ENCODE measurements around the gene CAB39L.

CAB39L gene

DNA sequence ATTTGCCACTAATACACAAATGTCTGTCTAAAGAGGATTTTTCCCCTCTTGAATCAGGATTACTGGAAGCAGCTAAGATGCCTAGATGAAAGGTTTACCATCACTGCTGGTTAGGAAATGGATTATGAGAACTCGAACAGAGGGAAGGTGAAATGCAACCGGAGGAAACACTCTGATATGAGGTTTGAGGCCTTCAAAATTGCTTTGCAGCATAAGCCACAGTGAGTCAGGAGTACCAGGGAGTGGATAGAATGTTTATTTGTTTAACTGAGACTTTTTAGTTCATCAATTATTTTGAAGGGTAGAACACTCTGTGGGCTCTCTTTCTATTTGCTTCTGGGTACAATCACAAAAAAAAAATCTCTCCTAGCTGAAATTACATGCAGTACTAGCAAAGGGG, 178.0 kb downstream of the CAB39L start:
- no peak for FAIRE-seq

DNA sequence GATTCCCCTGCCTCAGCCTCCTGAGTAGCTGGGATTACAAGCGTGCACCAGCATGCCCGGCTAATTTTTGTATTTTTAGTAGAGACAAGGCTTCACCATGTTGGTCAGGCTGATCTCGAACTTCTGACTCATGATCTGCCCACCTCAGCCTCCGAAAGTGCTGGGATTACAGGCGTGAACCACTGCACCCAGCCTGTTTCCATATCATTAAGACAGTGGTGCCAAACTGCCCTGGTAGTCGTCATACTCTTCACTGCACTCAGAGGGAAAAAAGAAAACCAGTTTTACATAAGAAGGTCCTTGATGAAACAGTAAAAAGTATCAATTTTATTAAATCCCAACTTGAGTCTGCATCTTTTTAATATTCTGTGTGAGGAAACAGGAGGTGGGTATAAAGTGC, 181.2 kb downstream of the CAB39L start:
- no peak for FAIRE-seq

DNA sequence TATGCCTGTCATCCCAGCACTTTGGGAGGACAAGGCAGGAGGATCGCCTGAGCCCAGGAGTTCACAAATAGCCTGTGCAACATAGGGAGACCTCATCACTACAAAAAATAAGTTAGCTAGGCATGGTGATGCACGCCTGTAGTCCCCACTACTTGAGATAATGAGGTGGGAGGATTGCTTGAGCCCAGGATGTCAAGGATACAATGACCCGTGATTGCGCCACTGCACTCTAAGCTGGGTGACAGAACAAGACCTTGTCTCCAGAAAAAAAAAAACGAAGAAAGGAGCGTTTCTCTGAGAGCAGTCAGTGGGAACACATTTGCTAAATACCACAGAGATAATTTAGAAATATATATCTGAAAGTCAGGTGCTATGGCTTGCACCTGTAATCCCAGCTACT, 184.3 kb downstream of the CAB39L start:
- FAIRE-seq: no peak
